Peyer's patch (tissue), 4 donors: ENCODE measurements around the gene IGSF9B. TPM values are rescaled to one million over a fixed set of nuclear protein-coding genes. Genes with fewer than 3 reads are reported as not detected.

ENCODE experiments used
- DNase-seq, 3 donors: peaks; one replicate each; pipeline ENCODE4 v3.0.0-alpha.2; 2017 to 2019
- H3K27ac ChIP-seq, 4 donors: fragments of 200-600 bp; sonication (generic); one replicate each; pipeline ENCODE4 v1.5.1; 2016 to 2019
- H3K27me3 ChIP-seq, 2 donors: fragments of 200-600 bp; sonication (generic); one replicate each; pipeline ENCODE4 v1.5.1; 2019
- H3K36me3 ChIP-seq, 3 donors: fragments of 200-600 bp; sonication (generic); one replicate each; pipeline ENCODE4 v1.5.1; 2016 to 2019
- H3K4me1 ChIP-seq, 4 donors: fragments of 200-600 bp; sonication (generic); one replicate each; pipeline ENCODE4 v1.5.1; 2016 to 2019
- H3K4me3 ChIP-seq, 4 donors: fragments of 200-600 bp; sonication (generic); 1 replicate in 3 of 4; 2 replicates in 1 of 4; pipeline ENCODE4 v1.5.1; 2016 to 2019; ENCODE audit warnings: mild to moderate bottlenecking in 1 of 4
- H3K9me3 ChIP-seq, 4 donors: fragments of 200-600 bp; sonication (generic); one replicate each; pipeline ENCODE4 v1.5.1; 2016 to 2019; ENCODE audit warnings: mild to moderate bottlenecking in 1 of 4
- CTCF ChIP-seq, 6 experiments: fragments of 450-650 bp in 4 of 6; fragments of 200-600 bp in 2 of 6; sonication (generic) in 1 of 6; IDR thresholded peaks; one replicate each; pipeline ENCODE4 v1.5.1; 2017 to 2019; ENCODE audit warnings: antibody characterized with exemption in 6 of 6, mild to moderate bottlenecking in 3 of 6, moderate library complexity in 1 of 6
- POLR2A ChIP-seq, 2 donors: fragments of 450-650 bp; IDR thresholded peaks; one replicate each; pipeline ENCODE4 v1.5.1; 2017; ENCODE audit warnings: antibody characterized with exemption in 2 of 2, mild to moderate bottlenecking in 2 of 2, moderate library complexity in 2 of 2
- total RNA-seq, 4 donors: library from RNA; depleted of rRNA; stranded (reverse); fragments of >200 nt; gene quantifications; one replicate each; pipeline ENCODE4 v1.1.0, GENCODE V29; 2016

IGSF9B gene
- total RNA-seq, 4 donors from 2014 or later, result 1.1 to 22.3 (median 5.0) TPM

- Histone ChIP-seq H3K27me3 (no peaks in the 10 kb centered on the region), H3K36me3 (no peaks in the 10 kb centered on the region), H3K9me3 (no peaks in the 10 kb centered on the region), H3K4me1 (peaks cover 0 to 30% (median 0%) of the 10 kb centered on the region in 4 donors), H3K4me3 (peak overlapping the region in 1 of 4 donors; percentile 12), H3K27ac (peak overlapping the region in 1 of 4 donors; percentile 17)
- no peak for TF ChIP-seq POLR2A (IDR thresholded peaks at IDR 0.05)
- no peak for TF ChIP-seq CTCF (IDR thresholded peaks at IDR 0.05)
- peak in 1 of 3 donors; percentile 30 for DNase-seq
Observed at GRCh38 chr11:133945087-133945974, 11.4 kb downstream of the IGSF9B start.

DNA sequence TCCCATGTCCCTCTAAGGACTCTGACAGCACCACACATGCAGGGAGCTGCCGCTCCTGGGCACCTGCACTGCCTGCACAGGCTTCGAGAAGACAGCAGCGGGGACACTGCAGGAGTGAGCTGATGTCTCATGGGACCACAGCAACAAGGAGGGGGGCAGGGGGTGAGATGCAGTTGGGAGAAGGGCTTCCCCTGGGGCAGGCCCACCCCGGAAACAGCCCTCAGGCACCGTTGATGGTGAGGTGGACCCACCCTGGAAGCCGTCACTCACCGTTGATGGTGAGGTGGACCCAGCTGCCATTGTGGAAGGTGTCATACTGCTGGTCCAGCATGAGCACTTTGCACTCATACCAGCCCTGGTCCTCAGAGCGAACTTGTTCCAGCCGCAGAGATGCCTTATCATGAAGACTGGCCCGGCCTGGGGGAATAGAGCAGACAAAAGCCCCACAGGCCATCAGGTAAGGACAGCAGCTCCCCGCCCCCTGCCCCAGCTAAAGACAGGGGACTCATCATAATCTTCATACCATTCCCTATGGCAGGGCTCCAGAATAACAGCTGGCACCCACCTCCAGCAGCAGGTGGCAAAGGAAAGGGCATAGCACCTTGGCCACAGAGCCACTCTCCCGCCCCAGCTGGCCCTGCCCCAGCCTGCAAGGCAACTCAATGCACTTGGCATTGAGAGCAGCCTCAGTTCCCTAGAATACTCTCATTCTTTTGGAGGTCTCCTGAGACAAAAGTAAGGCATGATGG lies 12.6 kb downstream of the IGSF9B start:
- no peak overlapping the region for H3K27ac ChIP-seq
- no peak overlapping the region for H3K4me3 ChIP-seq
- H3K9me3 ChIP-seq, result no peaks in the 10 kb centered on the region
- peaks cover 0 to 24% (median 0%) of the 10 kb centered on the region in 4 donors for H3K4me1 ChIP-seq
- no peaks in the 10 kb centered on the region for H3K27me3 ChIP-seq
- H3K36me3 ChIP-seq, result no peaks in the 10 kb centered on the region
- no peak for DNase-seq
- TF ChIP-seq CTCF (IDR thresholded peaks at IDR 0.05), result no peak
- no peak for TF ChIP-seq POLR2A (IDR thresholded peaks at IDR 0.05)

GRCh38 chr11:133942577-133942976 lies 14.2 kb downstream of the IGSF9B start:
- no peaks in the 10 kb centered on the region for H3K9me3 ChIP-seq
- no peaks in the 10 kb centered on the region for H3K36me3 ChIP-seq
- H3K4me3 ChIP-seq, result no peak overlapping the region
- H3K4me1 ChIP-seq, result peaks cover 0 to 14% (median 0%) of the 10 kb centered on the region in 4 donors
- TF ChIP-seq POLR2A (IDR thresholded peaks at IDR 0.05) (no peak), CTCF (IDR thresholded peaks at IDR 0.05) (no peak)
- no peak for DNase-seq
- no peak overlapping the region for H3K27ac ChIP-seq
- H3K27me3 ChIP-seq, result no peaks in the 10 kb centered on the region

DNA sequence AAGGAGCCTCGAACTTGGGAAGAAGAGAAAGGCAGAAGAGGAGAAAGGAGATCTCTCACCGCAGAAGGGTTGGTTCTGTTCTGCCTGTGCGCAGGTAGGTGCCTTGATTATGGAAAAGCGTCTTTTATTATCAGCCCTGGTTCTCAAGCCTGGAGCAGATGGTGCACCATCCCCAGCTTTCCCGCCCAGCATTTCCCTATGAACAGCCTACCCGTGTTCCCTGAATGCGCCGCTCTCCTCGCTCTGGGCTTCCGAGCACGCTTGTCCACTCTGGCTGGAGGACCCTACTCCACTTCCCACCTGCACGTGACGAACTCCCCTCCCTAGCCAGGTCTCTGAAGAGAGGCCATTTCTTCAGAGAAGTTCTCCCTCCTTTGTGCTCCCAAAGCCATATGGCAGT lies 15.2 kb downstream of the IGSF9B start:
- Histone ChIP-seq H3K4me3 (no peak overlapping the region), H3K27me3 (no peaks in the 10 kb centered on the region), H3K36me3 (no peaks in the 10 kb centered on the region), H3K27ac (no peak overlapping the region), H3K4me1 (peaks cover 0 to 4% (median 0%) of the 10 kb centered on the region in 4 donors), H3K9me3 (no peaks in the 10 kb centered on the region)
- TF ChIP-seq CTCF (IDR thresholded peaks at IDR 0.05), result no peak
- no peak for TF ChIP-seq POLR2A (IDR thresholded peaks at IDR 0.05)
- DNase-seq, result no peak

DNA sequence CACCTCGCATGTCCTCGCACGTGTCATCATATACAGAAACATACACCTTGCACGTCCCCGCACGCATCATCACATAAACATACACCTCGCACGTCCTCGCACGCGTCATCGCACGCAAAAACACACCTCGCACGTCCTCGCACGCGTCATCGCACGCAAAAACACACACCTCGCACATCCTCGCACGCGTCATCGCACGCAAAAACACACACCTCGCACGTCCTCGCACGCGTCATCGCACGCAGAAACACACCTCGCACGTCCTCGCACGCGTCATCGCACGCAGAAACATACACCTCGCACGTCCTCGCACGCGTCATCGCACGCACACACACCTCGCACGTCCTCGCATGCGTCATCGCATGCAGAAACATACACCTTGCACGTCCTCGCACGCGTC lies 16.7 kb downstream of the IGSF9B start:
- no peaks in the 10 kb centered on the region for H3K9me3 ChIP-seq
- no peaks in the 10 kb centered on the region for H3K27me3 ChIP-seq
- TF ChIP-seq CTCF (IDR thresholded peaks at IDR 0.05) (no peak), POLR2A (IDR thresholded peaks at IDR 0.05) (no peak)
- no peaks in the 10 kb centered on the region for H3K36me3 ChIP-seq
- no peak overlapping the region for H3K27ac ChIP-seq
- no peak for DNase-seq
- no peak overlapping the region for H3K4me3 ChIP-seq
- peaks cover 0 to 3% (median 0%) of the 10 kb centered on the region in 4 donors for H3K4me1 ChIP-seq
